WTC11 (cell line): ENCODE results near the gene NCKAP5. TPM values are rescaled to one million over a fixed set of nuclear protein-coding genes. Genes with fewer than 3 reads are reported as not detected.

ENCODE experiments used
- ATAC-seq: fragments of 200-7000 bp; cut with Tn5 transposase; 2 replicates; pipeline ENCODE4 v1.10.0; 2021; ENCODE audit warnings: mild to moderate bottlenecking, moderate library complexity
- CTCF ChIA-PET: fragments of 300-600 bp; sonication (Branson Sonifier 250); formaldehyde crosslinking; loops from one replicate; lab custom pipeline; 2021; ENCODE audit warnings: antibody characterized with exemption; lab: Charles Lee
- POLR2A ChIA-PET: fragments of 350-600 bp; sonication (Branson Sonifier 250); formaldehyde crosslinking; loops from one replicate; lab custom pipeline; 2021; ENCODE audit warnings: antibody characterized with exemption; lab: Charles Lee
- DNase-seq: peaks from one replicate; pipeline ENCODE4 v3.0.0; 2021; ENCODE audit warnings: low spot score
- H3K27ac Mint-ChIP-seq: 2 replicates; pipeline ENCODE4 v1.8.0; 2021; ENCODE audit warnings: mixed read lengths
- H3K27me3 Mint-ChIP-seq: 2 replicates; pipeline ENCODE4 v1.8.0; 2021; ENCODE audit warnings: low read depth, mild to moderate bottlenecking, moderate library complexity, mixed read lengths
- H3K36me3 Mint-ChIP-seq: 2 replicates; pipeline ENCODE4 v1.8.0; 2021; ENCODE audit warnings: mixed read lengths
- H3K4me1 Mint-ChIP-seq: 2 replicates; pipeline ENCODE4 v1.8.0; 2022; ENCODE audit warnings: mixed read lengths
- H3K4me3 Mint-ChIP-seq: 2 replicates; pipeline ENCODE4 v1.8.0; 2021; ENCODE audit warnings: mild to moderate bottlenecking, moderate library complexity, mixed read lengths
- H3K9me3 Mint-ChIP-seq: 2 replicates; pipeline ENCODE4 v1.8.0; 2021; ENCODE audit warnings: mixed read lengths
- ATF1 ChIP-seq: sonication (generic); formaldehyde crosslinking; IDR thresholded peaks from 2 replicates; pipeline ENCODE4 v1.8.1; 2023; ENCODE audit warnings: mild to moderate bottlenecking, moderate library complexity, missing genetic modification reagents
- CBFB ChIP-seq: sonication (generic); formaldehyde crosslinking; IDR thresholded peaks from 2 replicates; pipeline ENCODE4 v1.8.1; 2022; ENCODE audit warnings: mild to moderate bottlenecking, low read depth, missing genetic modification reagents
- CTCF ChIP-seq: fragments of 200-600 bp; IDR thresholded peaks from 2 replicates; pipeline ENCODE4 v1.8.0; 2022; ENCODE audit warnings: antibody characterized with exemption
- FOXP1 ChIP-seq: sonication (generic); formaldehyde crosslinking; IDR thresholded peaks from 2 replicates; pipeline ENCODE4 v1.8.0; 2022; ENCODE audit warnings: missing genetic modification reagents, mild to moderate bottlenecking, moderate library complexity, borderline replicate concordance
- FOXP4 ChIP-seq: sonication (generic); formaldehyde crosslinking; IDR thresholded peaks from 2 replicates; pipeline ENCODE4 v1.8.0; 2022; ENCODE audit warnings: mild to moderate bottlenecking, missing genetic modification reagents
- NFE2L1 ChIP-seq: sonication (generic); formaldehyde crosslinking; IDR thresholded peaks from 2 replicates; pipeline ENCODE4 v1.8.1; 2023; ENCODE audit warnings: missing genetic modification reagents
- NR1H2 ChIP-seq: sonication (generic); formaldehyde crosslinking; IDR thresholded peaks from 2 replicates; pipeline ENCODE4 v1.9.0; 2021; ENCODE audit warnings: mild to moderate bottlenecking, moderate library complexity, missing genetic modification reagents
- PRDM15 ChIP-seq: sonication (generic); formaldehyde crosslinking; IDR thresholded peaks from 2 replicates; pipeline ENCODE4 v1.8.0; 2022; ENCODE audit warnings: missing genetic modification reagents
- SOX15 ChIP-seq: fragments of 250-450 bp; sonication (Bioruptor Pico); IDR thresholded peaks from 2 replicates; pipeline ENCODE4 v1.9.0; 2021; ENCODE audit warnings: mild to moderate bottlenecking
- TEAD4 ChIP-seq: sonication (generic); formaldehyde crosslinking; IDR thresholded peaks from 2 replicates; pipeline ENCODE4 v1.8.0; 2022; ENCODE audit warnings: mild to moderate bottlenecking, missing genetic modification reagents
- ZNF219 ChIP-seq: sonication (generic); formaldehyde crosslinking; IDR thresholded peaks from 2 replicates; pipeline ENCODE4 v1.8.0; 2023; ENCODE audit warnings: missing genetic modification reagents, mild to moderate bottlenecking, borderline replicate concordance
- ZNF263 ChIP-seq: sonication (generic); formaldehyde crosslinking; IDR thresholded peaks from 2 replicates; pipeline ENCODE4 v1.8.1; 2022; ENCODE audit warnings: low read depth, mild to moderate bottlenecking, moderate library complexity, missing genetic modification reagents
- total RNA-seq: library from RNA; stranded (reverse); gene quantifications from 3 replicates; pipeline ENCODE4 v1.2.3, GENCODE V29; 2021

Gene NCKAP5
- total RNA-seq, 1 experiment from 2014 or later, result 0.55 TPM

DNA sequence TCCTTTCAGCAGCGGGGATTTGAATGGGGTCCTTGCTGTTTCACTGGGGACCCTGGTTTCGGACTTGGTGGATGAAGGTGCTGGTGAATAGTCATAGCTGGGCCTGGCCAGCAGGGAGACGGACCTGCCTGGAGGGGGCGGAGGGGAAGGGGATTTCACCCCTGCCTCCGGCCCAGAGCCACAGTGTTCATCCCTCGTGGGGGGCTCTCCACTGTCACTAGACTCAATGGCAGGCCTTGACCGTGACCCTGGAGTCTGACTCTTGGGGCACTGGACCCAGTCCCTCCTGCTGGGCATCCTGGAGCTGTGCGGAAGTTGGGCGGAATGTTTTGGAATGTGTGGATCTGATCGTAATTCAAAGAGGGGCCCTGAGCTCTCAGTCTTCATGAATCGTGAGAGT lies 784.4 kb downstream of the NCKAP5 start:
- ChIA-PET CTCF (no interaction called here), POLR2A (no interaction called here)
- Mint-ChIP-seq H3K4me3 (no peak overlapping the region), H3K9me3 (no peaks in the 10 kb centered on the region; the same call in 1 of the 2 replicates), H3K4me1 (peaks cover 2% of the 10 kb centered on the region), H3K27me3 (no peaks in the 10 kb centered on the region), H3K36me3 (no peaks in the 10 kb centered on the region), H3K27ac (no peak overlapping the region)
- no peak for ATAC-seq
- DNase-seq, result no peak
- no peak for TF ChIP-seq PRDM15 (CRISPR knock-in tag)
- no peak for TF ChIP-seq NFE2L1 (CRISPR knock-in tag)
- TF ChIP-seq CBFB (CRISPR knock-in tag), result no peak
- TF ChIP-seq ZNF263 (CRISPR knock-in tag), result no peak

DNA sequence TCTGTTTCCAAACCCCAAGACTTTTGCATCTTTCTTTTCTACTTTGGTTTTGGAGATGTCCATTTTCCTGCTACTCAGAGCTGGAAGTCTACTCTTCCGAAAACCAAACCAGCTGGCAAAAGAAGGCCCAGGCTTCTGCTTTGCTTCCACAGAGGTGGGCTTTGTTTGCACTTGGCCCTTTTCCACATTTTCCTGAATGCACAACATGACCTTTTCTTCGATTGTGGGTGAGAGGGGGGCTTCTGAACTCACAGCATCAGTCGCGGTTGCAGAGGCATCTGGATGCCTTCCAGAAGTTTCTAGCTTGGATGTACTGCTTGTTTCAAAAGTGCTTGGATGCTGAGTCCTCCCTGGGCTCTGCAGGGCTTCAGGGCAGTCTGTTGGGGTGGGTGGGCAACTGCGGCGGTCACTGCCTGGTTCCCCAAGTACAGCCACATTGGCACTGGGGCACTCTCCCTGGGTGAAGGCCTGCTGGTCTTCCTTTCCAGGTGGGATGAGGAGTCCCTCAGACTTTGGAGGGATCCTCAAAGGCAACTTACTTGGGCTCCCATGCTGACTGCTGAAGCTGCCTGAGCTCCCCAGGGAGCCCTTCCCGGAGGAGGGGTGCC lies 786.0 kb downstream of the NCKAP5 start:
- no peak overlapping the region for H3K4me3 Mint-ChIP-seq
- CTCF ChIA-PET, result no interaction called here
- no peaks in the 10 kb centered on the region; the same call in 1 of the 2 replicates for H3K9me3 Mint-ChIP-seq
- no peak overlapping the region for H3K27ac Mint-ChIP-seq
- POLR2A ChIA-PET, result interaction anchor here (0.6 kb wide), 1 partner anchor 38 kb away, joined by 3 read pairs; no protein-coding TSS in a partner anchor
- DNase-seq, result no peak
- no peaks in the 10 kb centered on the region for H3K27me3 Mint-ChIP-seq
- no peaks in the 10 kb centered on the region for H3K36me3 Mint-ChIP-seq
- TF ChIP-seq PRDM15 (CRISPR knock-in tag), result no peak
- TF ChIP-seq NR1H2 (CRISPR knock-in tag), result no peak
- no peak for TF ChIP-seq ATF1 (CRISPR knock-in tag)
- TF ChIP-seq, all 79 proteins: peak for 0
- H3K4me1 Mint-ChIP-seq, result peaks cover 5% of the 10 kb centered on the region
- no peak for ATAC-seq

DNA sequence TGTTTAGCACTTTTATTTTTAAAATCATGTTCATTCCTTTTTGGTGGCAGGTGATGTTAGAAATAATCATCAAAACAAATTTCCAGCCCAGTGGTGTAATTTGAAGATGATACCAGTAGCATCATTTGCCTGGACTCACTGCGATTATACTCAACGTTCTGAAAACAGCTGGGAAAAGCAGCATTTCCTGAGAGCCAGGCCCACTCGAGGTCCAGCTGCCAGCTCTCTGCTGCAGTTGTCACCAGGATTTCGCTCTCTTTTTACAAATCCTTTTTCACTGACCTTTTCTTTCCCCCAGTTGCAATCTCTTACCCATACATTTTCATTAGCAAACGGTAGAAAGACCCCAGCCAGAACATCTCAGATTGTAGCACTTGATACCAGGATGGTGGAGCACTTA lies 787.6 kb downstream of the NCKAP5 start:
- Mint-ChIP-seq H3K27me3 (no peaks in the 10 kb centered on the region), H3K27ac (no peak overlapping the region), H3K4me3 (no peak overlapping the region), H3K4me1 (peaks cover 8% of the 10 kb centered on the region), H3K9me3 (no peaks in the 10 kb centered on the region; the same call in 1 of the 2 replicates), H3K36me3 (no peaks in the 10 kb centered on the region)
- CTCF ChIA-PET, result no interaction called here
- ATAC-seq (no peak), DNase-seq (no peak)
- POLR2A ChIA-PET, result no interaction called here
- TF ChIP-seq FOXP1 (no peak), SOX15 (CRISPR knock-in tag) (no peak), FOXP4 (no peak), CTCF (no peak), PRDM15 (CRISPR knock-in tag) (no peak), ZNF219 (no peak), NFE2L1 (CRISPR knock-in tag) (no peak), TEAD4 (no peak)
